OCI-LY3 (cell line): ENCODE results near the gene RTN4IP1.

ENCODE experiments used
- H2AFZ ChIP-seq: fragments of 200-600, 300-600 bp; shearing (Covaris generic); 2 replicates; pipeline ENCODE4 v1.6.0; 2014; ENCODE audit warnings: antibody characterized with exemption, low read depth, low read length
- H3K27ac ChIP-seq: fragments of 200-600, 300-600 bp; sonication (generic); 2 replicates; pipeline ENCODE4 v1.5.1; 2014; ENCODE audit warnings: mild to moderate bottlenecking, low read length, moderate library complexity, mixed read lengths
- H3K27me3 ChIP-seq: fragments of 200-600, 300-600 bp; sonication (generic); 2 replicates; pipeline ENCODE4 v1.6.1; 2014; ENCODE audit warnings: low read depth, low read length, mixed read lengths
- H3K36me3 ChIP-seq: fragments of 200-600, 300-600 bp; sonication (generic); replicated peaks from 2 replicates; pipeline ENCODE3; 2014; ENCODE audit warnings: low read depth, low read length, mixed read lengths
- H3K4me1 ChIP-seq: fragments of 300-600, 200-600 bp; sonication (generic); 2 replicates; pipeline ENCODE4 v1.6.1; 2014; ENCODE audit warnings: low read length, mixed read lengths
- H3K4me2 ChIP-seq: fragments of 200-600, 300-600 bp; sonication (generic); 2 replicates; pipeline ENCODE4 v1.6.1; 2014; ENCODE audit warnings: low read length, mixed read lengths
- H3K4me3 ChIP-seq: fragments of 300-600, 200-600 bp; sonication (generic); 2 replicates; pipeline ENCODE4 v1.5.1; 2014; ENCODE audit warnings: antibody characterized with exemption, mild to moderate bottlenecking, low read length, moderate library complexity
- H3K79me2 ChIP-seq: fragments of 300-600, 200-600 bp; shearing (Covaris generic); 2 replicates; pipeline ENCODE4 v1.6.1; 2014; ENCODE audit warnings: mild to moderate bottlenecking, low read length, mixed read lengths
- H3K9ac ChIP-seq: fragments of 300-600, 200-600 bp; shearing (Covaris generic); 2 replicates; pipeline ENCODE4 v1.6.0; 2014; ENCODE audit warnings: mild to moderate bottlenecking, low read length, moderate library complexity
- H3K9me3 ChIP-seq: fragments of 200-600, 300-600 bp; shearing (Covaris generic); 2 replicates; pipeline ENCODE4 v1.6.1; 2014; ENCODE audit warnings: low read length, mixed read lengths; ENCODE audit not compliant: insufficient read depth
- H4K20me1 ChIP-seq: fragments of 200-600, 300-600 bp; sonication (generic); 2 replicates; pipeline ENCODE4 v1.6.1; 2016; ENCODE audit warnings: low read length, mixed read lengths; ENCODE audit not compliant: insufficient read depth
- EZH2phosphoT487 ChIP-seq: fragments of 200-600 bp; shearing (Covaris generic); IDR thresholded peaks from 2 replicates; pipeline ENCODE4 v1.6.1; 2018; ENCODE audit warnings: antibody characterized with exemption, mixed run types, low read depth
- TF ChIP-seq, protein P1 (sequence below): fragments of 200-600, 300-600 bp; sonication (generic); IDR thresholded peaks from 2 replicates; pipeline ENCODE4 v1.5.1; 2014; ENCODE audit warnings: antibody characterized with exemption, low read length, low read depth

The RTN4IP1 gene

GRCh38 chr6:106525107-106525881 lies 104.0 kb downstream of the RTN4IP1 start:
- TF ChIP-seq EZH2phosphoT487: no peak
- TF ChIP-seq, protein P1, sequence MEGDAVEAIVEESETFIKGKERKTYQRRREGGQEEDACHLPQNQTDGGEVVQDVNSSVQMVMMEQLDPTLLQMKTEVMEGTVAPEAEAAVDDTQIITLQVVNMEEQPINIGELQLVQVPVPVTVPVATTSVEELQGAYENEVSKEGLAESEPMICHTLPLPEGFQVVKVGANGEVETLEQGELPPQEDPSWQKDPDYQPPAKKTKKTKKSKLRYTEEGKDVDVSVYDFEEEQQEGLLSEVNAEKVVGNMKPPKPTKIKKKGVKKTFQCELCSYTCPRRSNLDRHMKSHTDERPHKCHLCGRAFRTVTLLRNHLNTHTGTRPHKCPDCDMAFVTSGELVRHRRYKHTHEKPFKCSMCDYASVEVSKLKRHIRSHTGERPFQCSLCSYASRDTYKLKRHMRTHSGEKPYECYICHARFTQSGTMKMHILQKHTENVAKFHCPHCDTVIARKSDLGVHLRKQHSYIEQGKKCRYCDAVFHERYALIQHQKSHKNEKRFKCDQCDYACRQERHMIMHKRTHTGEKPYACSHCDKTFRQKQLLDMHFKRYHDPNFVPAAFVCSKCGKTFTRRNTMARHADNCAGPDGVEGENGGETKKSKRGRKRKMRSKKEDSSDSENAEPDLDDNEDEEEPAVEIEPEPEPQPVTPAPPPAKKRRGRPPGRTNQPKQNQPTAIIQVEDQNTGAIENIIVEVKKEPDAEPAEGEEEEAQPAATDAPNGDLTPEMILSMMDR: no peak
- Histone ChIP-seq H3K36me3 (peaks cover 34% of the 10 kb centered on the region), H3K9me3 (no peaks in the 10 kb centered on the region), H3K4me3 (peak overlapping the region; percentile 80), H3K9ac (peak overlapping the region; percentile 95), H3K79me2 (peaks cover 70% of the 10 kb centered on the region), H3K27me3 (no peaks in the 10 kb centered on the region), H2AFZ (no peak overlapping the region), H4K20me1 (no peaks in the 10 kb centered on the region), H3K27ac (peak overlapping the region; percentile 100), H3K4me2 (peak overlapping the region; percentile 99), H3K4me1 (peaks cover 57% of the 10 kb centered on the region)

DNA sequence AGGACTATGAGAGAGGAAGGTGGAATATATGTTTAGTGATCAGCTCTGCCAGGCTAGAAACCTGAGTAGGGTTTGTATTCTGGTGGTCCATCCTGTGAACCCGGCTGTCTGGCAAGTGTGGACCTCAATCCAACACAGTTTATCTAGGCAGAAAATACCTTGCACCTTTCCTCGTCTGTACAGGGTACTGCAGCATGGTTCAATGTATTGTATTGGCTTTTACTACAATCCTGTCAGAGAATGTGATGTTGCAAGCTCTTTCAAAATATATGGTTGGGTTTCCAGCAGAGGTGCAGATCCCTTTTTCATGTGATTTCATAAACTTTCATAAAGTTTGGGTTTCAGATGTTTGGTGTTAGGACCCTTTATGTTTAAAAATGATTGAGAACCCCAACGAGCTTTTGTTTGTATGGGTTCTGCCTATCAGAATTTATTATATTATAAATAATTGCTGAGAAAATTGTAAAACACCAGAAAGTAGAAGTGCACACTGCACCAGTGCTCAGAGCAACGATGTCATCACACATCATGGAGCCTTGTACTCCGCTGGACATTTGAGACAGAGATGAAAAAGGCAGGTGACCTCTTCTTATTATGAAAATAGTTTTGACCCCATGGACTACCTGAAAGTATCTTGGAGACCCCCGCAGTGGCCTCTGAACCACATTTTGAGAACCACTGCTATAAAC lies 106.6 kb downstream of the RTN4IP1 start:
- peak overlapping the region; percentile 80 for H3K4me3 ChIP-seq
- TF ChIP-seq, protein P1: no peak
- no peak for TF ChIP-seq EZH2phosphoT487
- H2AFZ ChIP-seq: no peak overlapping the region
- peaks cover 73% of the 10 kb centered on the region for H3K4me1 ChIP-seq
- peak overlapping the region; percentile 100 for H3K27ac ChIP-seq
- no peaks in the 10 kb centered on the region for H4K20me1 ChIP-seq
- H3K9me3 ChIP-seq: no peaks in the 10 kb centered on the region
- H3K9ac ChIP-seq: peak overlapping the region; percentile 95
- peaks cover 85% of the 10 kb centered on the region for H3K79me2 ChIP-seq
- H3K36me3 ChIP-seq: peaks cover 12% of the 10 kb centered on the region
- H3K4me2 ChIP-seq: peak overlapping the region; percentile 99
- no peaks in the 10 kb centered on the region for H3K27me3 ChIP-seq
